ENCODE data around the gene AKAP6.

The AKAP6 gene

GRCh38 chr14:32590157-32590556, 261.1 kb downstream of the AKAP6 start:
- no peak for DNase-seq

- DNase-seq = no peak
Measured at GRCh38 chr14:32593290-32593942, 264.3 kb downstream of the AKAP6 start.

GRCh38 chr14:32594766-32595165, 265.7 kb downstream of the AKAP6 start:
- DNase-seq = no peak

GRCh38 chr14:32595497-32595896, 266.4 kb downstream of the AKAP6 start:
- DNase-seq = no peak

- no peak for DNase-seq
Measured at GRCh38 chr14:32596390-32596789, 267.3 kb downstream of the AKAP6 start.

GRCh38 chr14:32597771-32598170, 268.7 kb downstream of the AKAP6 start:
- no peak for DNase-seq

GRCh38 chr14:32601069-32601468, 272.0 kb downstream of the AKAP6 start:
- no peak for DNase-seq

GRCh38 chr14:32601906-32602305, 272.8 kb downstream of the AKAP6 start:
- DNase-seq = no peak

- DNase-seq = no peak
Measured at GRCh38 chr14:32602699-32603098, 273.6 kb downstream of the AKAP6 start.

- DNase-seq = no peak
Measured at GRCh38 chr14:32603992-32604565, 275.0 kb downstream of the AKAP6 start.

GRCh38 chr14:32606301-32606700, 277.2 kb downstream of the AKAP6 start:
- no peak for DNase-seq

GRCh38 chr14:32607399-32607798, 278.3 kb downstream of the AKAP6 start:
- no peak for DNase-seq

- no peak for DNase-seq
Measured at GRCh38 chr14:32608857-32609256, 279.8 kb downstream of the AKAP6 start.

- DNase-seq = no peak
Measured at GRCh38 chr14:32609388-32609787, 280.3 kb downstream of the AKAP6 start.

GRCh38 chr14:32611752-32612151, 282.7 kb downstream of the AKAP6 start:
- no peak for DNase-seq

- no peak for DNase-seq
Measured at GRCh38 chr14:32618991-32619390, 289.9 kb downstream of the AKAP6 start.

GRCh38 chr14:32620303-32620702, 291.2 kb downstream of the AKAP6 start:
- no peak for DNase-seq

- no peak for DNase-seq
Measured at GRCh38 chr14:32620724-32621123, 291.6 kb downstream of the AKAP6 start.

- no peak for DNase-seq
Measured at GRCh38 chr14:32621585-32621984, 292.5 kb downstream of the AKAP6 start.

- DNase-seq = no peak
Measured at GRCh38 chr14:32622742-32623141, 293.6 kb downstream of the AKAP6 start.

- DNase-seq = no peak
Measured at GRCh38 chr14:32623300-32624093, 294.4 kb downstream of the AKAP6 start.

- no peak for DNase-seq
Measured at GRCh38 chr14:32625211-32625610, 296.1 kb downstream of the AKAP6 start.

- DNase-seq = no peak
Measured at GRCh38 chr14:32627545-32628298, 298.6 kb downstream of the AKAP6 start.

All from activated CD4-positive, alpha-beta T cell treated with anti-CD3 and anti-CD28 coated beads for 4 hours (primary cell).